K562 (cell line): ENCODE results near the gene AAK1. TPM values are rescaled to one million over a fixed set of nuclear protein-coding genes. Genes with fewer than 3 reads are reported as not detected.
A peak's percentile ranks its signal among the peaks of the same experiment; 100 is the strongest.

Source experiments
- CTBP1 ChIP-seq: fragments of 450-650 bp; IDR thresholded peaks from 2 replicates; pipeline ENCODE4 v1.6.1; 2016; ENCODE audit warnings: borderline replicate concordance
- DEAF1 ChIP-seq: fragments of 450-650 bp; formaldehyde crosslinking; IDR thresholded peaks from 2 replicates; pipeline ENCODE4 v1.4.0; 2020; ENCODE audit warnings: mild to moderate bottlenecking, moderate library complexity
- HDAC1 ChIP-seq, 2 experiments: fragments of 450-650 bp; IDR thresholded peaks; 2 replicates each; pipeline ENCODE4 v1.6.1; 2016 to 2017; ENCODE audit warnings: inconsistent platforms in 1 of 2, mild to moderate bottlenecking in 1 of 2, moderate library complexity in 1 of 2
- MAX ChIP-seq: sonication (generic); formaldehyde crosslinking; IDR thresholded peaks from 2 replicates; pipeline ENCODE4 v1.9.0; 2022; ENCODE audit warnings: mild to moderate bottlenecking, missing genetic modification reagents
- MCM5 ChIP-seq: fragments of 450-650 bp; IDR thresholded peaks from 2 replicates; pipeline ENCODE4 v1.6.1; 2016; ENCODE audit warnings: low read depth
- MITF ChIP-seq: IDR thresholded peaks from 2 replicates; pipeline ENCODE4 v1.6.1; 2014; ENCODE audit warnings: antibody characterized with exemption
- MYC ChIP-seq, 2 experiments: fragments of 250-450 bp in 1 of 2; sonication (Bioruptor Pico) in 1 of 2; IDR thresholded peaks; 2 replicates each; pipeline versions ENCODE4 v1.5.1 to v1.6.1; 2012 to 2021; ENCODE audit warnings: low read depth in 2 of 2, borderline replicate concordance in 1 of 2, improper control_type of control experiment in 1 of 2, low read length in 1 of 2, mild to moderate bottlenecking in 1 of 2, moderate library complexity in 1 of 2
- NFRKB ChIP-seq: fragments of 450-650 bp; IDR thresholded peaks from 2 replicates; pipeline ENCODE4 v1.6.1; 2016; ENCODE audit warnings: low read depth
- PHB ChIP-seq: fragments of 250-450 bp; sonication (Bioruptor Pico); IDR thresholded peaks from 2 replicates; pipeline ENCODE4 v1.5.0; 2021
- RAD21 ChIP-seq, 2 experiments: fragments of 250-450 bp in 1 of 2; fragments of 450-650 bp in 1 of 2; sonication (Bioruptor Pico) in 1 of 2; formaldehyde crosslinking in 1 of 2; IDR thresholded peaks in 1 of 2; conservative IDR thresholded peaks in 1 of 2; 2 replicates each; pipeline versions ENCODE4 v1.4.0 to v1.8.0; 2020 to 2022; ENCODE audit warnings: mild to moderate bottlenecking in 2 of 2, moderate library complexity in 1 of 2
- SMAD2 ChIP-seq: fragments of 150-350 bp; IDR thresholded peaks from 2 replicates; pipeline ENCODE4 v1.6.1; 2014; ENCODE audit warnings: low read depth, mild to moderate bottlenecking, low read length
- ZFP91 ChIP-seq: sonication (generic); formaldehyde crosslinking; IDR thresholded peaks from 2 replicates; pipeline ENCODE4 v1.8.0; 2022; ENCODE audit warnings: mild to moderate bottlenecking, missing genetic modification reagents
- ZNF165 ChIP-seq: fragments of 250-450 bp; sonication (Bioruptor Pico); IDR thresholded peaks from 2 replicates; pipeline ENCODE4 v1.4.0; 2020; ENCODE audit warnings: borderline replicate concordance
- ZNF175 ChIP-seq: fragments of 200-800 bp; sonication (Bioruptor generic); IDR thresholded peaks from 2 replicates; pipeline ENCODE4 v1.6.1; 2016; ENCODE audit warnings: low read depth, mild to moderate bottlenecking, missing genetic modification characterization, missing compliant biosample characterization
- ZNF407 ChIP-seq: fragments of 450-650 bp; IDR thresholded peaks from 2 replicates; pipeline ENCODE4 v1.6.1; 2016; ENCODE audit warnings: low read depth
- polyA plus RNA-seq, 8 experiments: library from polyadenylated mRNA; depleted of rRNA in 4 of 8; stranded (reverse) in 5 of 8; unstranded in 3 of 8; fragments of >200 nt; fragmentation: Nextera tagmentation in 2 of 8; fragmentation: Illumina TruSeq in 1 of 8; extraction: Ambion mirVana in 2 of 8; extraction: Trizol in 1 of 8; gene quantifications; 2 replicates each; pipeline versions ENCODE4 v1.2.1 to v1.2.3, GENCODE V29; 2011 to 2014; ENCODE audit warnings: inconsistent platforms in 1 of 8, missing spikeins in 1 of 8
- total RNA-seq, 7 experiments: library from RNA; depleted of rRNA in 6 of 7; stranded (reverse); fragments of >200 nt in 6 of 7; fragmentation: Illumina TruSeq in 2 of 7; extraction: Trizol in 2 of 7; gene quantifications; 2 replicates each; pipeline versions ENCODE4 v1.2.1 to v1.2.3, GENCODE V29; 2011 to 2021; ENCODE audit warnings: low replicate concordance in 1 of 7

AAK1 gene
- total and polyA plus RNA-seq, 9 of the 15 experiments (the other 6 are each of a cell fraction or from before 2014, with no cell fraction given): 0.89 to 17.1 (median 6.0) TPM

GRCh38 chr2:69645031-69645431 is 1.5 kb upstream of the AAK1 start (continued):
- TF ChIP-seq SMAD2: no peak
- no peak for TF ChIP-seq ZNF165
- no peak for TF ChIP-seq MAX (CRISPR knock-in tag)
- no peak for TF ChIP-seq DEAF1
- no peak for TF ChIP-seq ZFP91 (CRISPR knock-in tag)
- no peak for TF ChIP-seq ZNF407
- TF ChIP-seq MITF: no peak
- TF ChIP-seq RAD21 (CRISPR knock-in tag; conservative IDR thresholded peaks at IDR 0.05 in 1 of 2, IDR thresholded peaks at IDR 0.05 in 1 of 2): no peak; a peak in 1 of 4 replicates
- TF ChIP-seq MYC (IDR thresholded peaks at IDR 0.05; ENCODE audit: low read depth, low read length): no peak
- 0 out of 2 replicates have a peak, but pooled peaks have one; percentile 12 for TF ChIP-seq MYC (CRISPR knock-in tag; IDR thresholded peaks at IDR 0.05; ENCODE audit: borderline replicate concordance, low read depth)
- no peak for TF ChIP-seq HDAC1 (IDR thresholded peaks at IDR 0.05)
- TF ChIP-seq NFRKB: no peak
- no peak for TF ChIP-seq MCM5
- TF ChIP-seq PHB (CRISPR knock-in tag): no peak
- TF ChIP-seq CTBP1: peak; percentile 27; the same call in 1 of the 2 replicates
- TF ChIP-seq ZNF175 (CRISPR knock-in tag): no peak
